HEK293 (cell line): ENCODE measurements around the gene SORD.
"Not testable (repeated sequence)": the region's sequence is repeated elsewhere in the genome, so short reads cannot be mapped to it uniquely, and the experiment has no call there.

ENCODE experiments used
- ATF2 ChIP-seq: fragments of 450-650 bp; formaldehyde crosslinking; IDR thresholded peaks from 2 replicates; pipeline ENCODE4 v1.5.1; 2016; ENCODE audit warnings: missing biosample characterization, missing genetic modification characterization, low read depth
- CTCF ChIP-seq: fragments of 450-650 bp; formaldehyde crosslinking; IDR thresholded peaks from 2 replicates; pipeline ENCODE4 v1.5.1; 2016; ENCODE audit warnings: missing biosample characterization, missing genetic modification characterization
- REST ChIP-seq: fragments of 450-650 bp; formaldehyde crosslinking; IDR thresholded peaks from 2 replicates; pipeline ENCODE4 v1.5.1; 2016; ENCODE audit warnings: missing biosample characterization, missing genetic modification characterization
- ZEB2 ChIP-seq: fragments of 450-650 bp; formaldehyde crosslinking; IDR thresholded peaks from 2 replicates; pipeline ENCODE4 v1.5.1; 2016; ENCODE audit warnings: missing biosample characterization, missing genetic modification characterization
- ZNF121 ChIP-seq: fragments of 450-650 bp; formaldehyde crosslinking; IDR thresholded peaks from 2 replicates; pipeline ENCODE4 v1.5.1; 2016; ENCODE audit warnings: missing biosample characterization, missing genetic modification characterization
- ZNF138 ChIP-seq: fragments of 450-650 bp; formaldehyde crosslinking; IDR thresholded peaks from 2 replicates; pipeline ENCODE4 v1.5.1; 2016; ENCODE audit warnings: missing biosample characterization, missing genetic modification characterization, borderline replicate concordance
- ZNF280D ChIP-seq: fragments of 450-650 bp; formaldehyde crosslinking; IDR thresholded peaks from 2 replicates; pipeline ENCODE4 v1.5.1; 2016; ENCODE audit warnings: missing biosample characterization, missing genetic modification characterization
- ZNF302 ChIP-seq: fragments of 450-650 bp; formaldehyde crosslinking; IDR thresholded peaks from 2 replicates; pipeline ENCODE4 v1.5.1; 2016; ENCODE audit warnings: missing biosample characterization, missing genetic modification characterization, low read depth
- ZNF335 ChIP-seq: fragments of 450-650 bp; formaldehyde crosslinking; conservative IDR thresholded peaks from 2 replicates; pipeline ENCODE4 v1.5.1; 2016; ENCODE audit warnings: missing biosample characterization, missing genetic modification characterization
- ZNF558 ChIP-seq: fragments of 450-650 bp; formaldehyde crosslinking; IDR thresholded peaks from 2 replicates; pipeline ENCODE4 v1.5.1; 2016; ENCODE audit warnings: missing biosample characterization, missing genetic modification characterization
- ZNF610 ChIP-seq: fragments of 450-650 bp; formaldehyde crosslinking; IDR thresholded peaks from 2 replicates; pipeline ENCODE4 v1.5.1; 2016; ENCODE audit warnings: missing biosample characterization, missing genetic modification characterization, borderline replicate concordance

- not testable (repeated sequence) for TF ChIP-seq CTCF (tag by site-specific recombination); ZNF610 (tag by site-specific recombination); REST (tag by site-specific recombination); ZNF280D (tag by site-specific recombination); ZNF138 (tag by site-specific recombination); ZNF335 (tag by site-specific recombination); ATF2; ZNF121 (tag by site-specific recombination); ZNF302 (tag by site-specific recombination); ZEB2 (tag by site-specific recombination); ZNF558 (tag by site-specific recombination)
Measured at GRCh38 chr15:45040396-45040795, 17.4 kb downstream of the SORD start.
